Measurements from ENCODE around the gene KLC1. TPM values are rescaled to one million over a fixed set of nuclear protein-coding genes. Genes with fewer than 3 reads are reported as not detected.

The KLC1 gene
- total RNA-seq, 1 experiment from 2014 or later: 121 TPM

- no TSS peak for BruUV-seq (replicated peaks)
- ChIA-PET POLR2A (no interaction called here), CTCF (no interaction called here), RAD21 (ENCODE audit: low non-redundant PET in 1 of 2, low total read pairs in 2 of 2, uncharacterized antibody in 2 of 2, unreplicated experiment in 2 of 2) (no interaction called here)
- no peaks in the 10 kb centered on the region for H3K27me3 ChIP-seq (ENCODE audit: insufficient read depth, low read length)
- no peak overlapping the region for H3K4me2 ChIP-seq (ENCODE audit: low read length)
- no peak overlapping the region for H3K27ac ChIP-seq (ENCODE audit: low read depth, low read length)
- intact Hi-C loops (cut with micrococcal nuclease): no loop called here
- H3K79me2 ChIP-seq (ENCODE audit: insufficient read depth, low read length): peaks cover 7% of the 10 kb centered on the region; the same call in 1 of the 2 replicates
- H3K9me2 ChIP-seq (ENCODE audit: insufficient read depth): no peaks in the 10 kb centered on the region
- ATAC-seq (no peak), DNase-seq (ENCODE audit: low read depth, low spot score) (no peak)
- no peaks in the 10 kb centered on the region for H4K20me1 ChIP-seq (ENCODE audit: insufficient read depth)
- H3K4me1 ChIP-seq (ENCODE audit: control insufficient read depth in 1 of 2, insufficient read depth in 2 of 2, low read length in 2 of 2): no peaks in the 10 kb centered on the region
- H3K36me3 ChIP-seq (ENCODE audit: control insufficient read depth in 1 of 2, insufficient read depth in 2 of 2, low read length in 2 of 2): peaks cover 4 to 7% of the 10 kb centered on the region in 2 experiments; a peak in 3 of 4 replicates
- H3K9me3 ChIP-seq (ENCODE audit: control insufficient read depth in 1 of 2, insufficient read depth in 1 of 2, low read depth in 1 of 2, low read length in 2 of 2): no peaks in the 10 kb centered on the region
- no peak overlapping the region for H3K4me3 ChIP-seq (replicated peaks in 1 of 2; ENCODE audit: low read depth in 1 of 2, low read length in 2 of 2)
- TF ChIP-seq POLR2A (IDR thresholded peaks at IDR 0.05; ENCODE audit: borderline replicate concordance, extremely low read depth, insufficient read depth, insufficient read length): no peak
- TF ChIP-seq SP1 (IDR thresholded peaks at IDR 0.05; ENCODE audit: low read depth): no peak
- TF ChIP-seq TCF7L2 (IDR thresholded peaks at IDR 0.05; ENCODE audit: borderline replicate concordance, extremely low read depth, insufficient read depth, insufficient read length): no peak
- TF ChIP-seq YY1 (IDR thresholded peaks at IDR 0.05; ENCODE audit: extremely low read depth, insufficient replicate concordance, low read depth, low read length): no peak
- no peak for TF ChIP-seq EZH2 (IDR thresholded peaks at IDR 0.05)
- no peak for TF ChIP-seq CTCF (IDR thresholded peaks at IDR 0.05 in 2 of 3, conservative IDR thresholded peaks at IDR 0.05 in 1 of 3; ENCODE audit: borderline replicate concordance in 1 of 3, insufficient read depth in 1 of 3, low read depth in 2 of 3, low read length in 2 of 3)
- H3K9ac ChIP-seq (ENCODE audit: low read length): no peak overlapping the region
- no peak overlapping the region for H2AFZ ChIP-seq (ENCODE audit: low read depth, low read length, poor library complexity, severe bottlenecking)
Measured at GRCh38 chr14:103696466-103697071, 67.6 kb downstream of the KLC1 start.

DNA sequence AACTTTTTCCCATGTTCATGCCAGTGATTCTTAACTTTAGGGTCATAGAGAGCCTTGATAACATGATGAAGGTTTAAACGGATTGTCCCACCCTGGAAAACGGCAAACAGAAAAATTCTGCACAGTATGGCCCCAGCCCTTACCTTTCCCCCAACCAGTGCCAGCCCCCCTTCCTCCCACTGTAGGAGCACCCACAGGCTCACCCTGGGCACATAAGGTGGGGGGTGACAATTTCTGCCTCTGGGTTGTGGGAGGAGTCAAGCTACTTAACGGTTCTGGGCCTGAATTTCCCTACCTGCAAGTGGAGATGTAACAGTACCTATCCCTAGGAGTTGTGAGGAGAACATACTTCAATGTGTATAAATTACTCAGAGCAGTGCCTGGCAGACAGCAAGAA is 68.2 kb downstream of the KLC1 start:
- CTCF ChIA-PET: no interaction called here
- TF ChIP-seq SP1 (IDR thresholded peaks at IDR 0.05; ENCODE audit: low read depth): no peak
- no peak for TF ChIP-seq CEBPB (IDR thresholded peaks at IDR 0.05; ENCODE audit: low read depth)
- TF ChIP-seq, protein P1, sequence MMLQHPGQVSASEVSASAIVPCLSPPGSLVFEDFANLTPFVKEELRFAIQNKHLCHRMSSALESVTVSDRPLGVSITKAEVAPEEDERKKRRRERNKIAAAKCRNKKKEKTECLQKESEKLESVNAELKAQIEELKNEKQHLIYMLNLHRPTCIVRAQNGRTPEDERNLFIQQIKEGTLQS (IDR thresholded peaks at IDR 0.05): no peak
- TF ChIP-seq JUND (IDR thresholded peaks at IDR 0.05): no peak
- TF ChIP-seq CTCF (IDR thresholded peaks at IDR 0.05 in 2 of 3, conservative IDR thresholded peaks at IDR 0.05 in 1 of 3; ENCODE audit: borderline replicate concordance in 1 of 3, insufficient read depth in 1 of 3, low read depth in 2 of 3, low read length in 2 of 3): no peak
- TF ChIP-seq ZNF274 (IDR thresholded peaks at IDR 0.05; ENCODE audit: low read depth, low read length): no peak
- TF ChIP-seq ZFX (IDR thresholded peaks at IDR 0.05): no peak
- TF ChIP-seq MAX (IDR thresholded peaks at IDR 0.05): no peak
- no peak for TF ChIP-seq RAD21 (IDR thresholded peaks at IDR 0.05; ENCODE audit: low read depth)
- TF ChIP-seq POLR2A (IDR thresholded peaks at IDR 0.05; ENCODE audit: borderline replicate concordance, extremely low read depth, insufficient read depth, insufficient read length): no peak
- no peak for TF ChIP-seq EZH2 (IDR thresholded peaks at IDR 0.05)

More for the DNA sequence above, 68.2 kb downstream of the KLC1 start:
- ChIA-PET RAD21 (ENCODE audit: low non-redundant PET in 1 of 2, low total read pairs in 2 of 2, uncharacterized antibody in 2 of 2, unreplicated experiment in 2 of 2) (no interaction called here), POLR2A (no interaction called here)
- no peaks in the 10 kb centered on the region for H3K9me2 ChIP-seq (ENCODE audit: insufficient read depth)
- BruUV-seq (replicated peaks): no TSS peak
- no peak overlapping the region for H3K4me3 ChIP-seq (replicated peaks in 1 of 2; ENCODE audit: low read depth in 1 of 2, low read length in 2 of 2)
- H3K27ac ChIP-seq (ENCODE audit: low read depth, low read length): no peak overlapping the region
- peak; percentile 18 for ATAC-seq
- H3K27me3 ChIP-seq (ENCODE audit: insufficient read depth, low read length): no peaks in the 10 kb centered on the region
- no peaks in the 10 kb centered on the region for H3K9me3 ChIP-seq (ENCODE audit: control insufficient read depth in 1 of 2, insufficient read depth in 1 of 2, low read depth in 1 of 2, low read length in 2 of 2)
- no peak overlapping the region for H2AFZ ChIP-seq (ENCODE audit: low read depth, low read length, poor library complexity, severe bottlenecking)
- DNase-seq (ENCODE audit: low read depth, low spot score): no peak
- no peak overlapping the region for H3K9ac ChIP-seq (ENCODE audit: low read length)
- H3K4me2 ChIP-seq (ENCODE audit: low read length): no peak overlapping the region
- intact Hi-C loops (cut with micrococcal nuclease): no loop called here
- no peaks in the 10 kb centered on the region for H4K20me1 ChIP-seq (ENCODE audit: insufficient read depth)
- H3K36me3 ChIP-seq (ENCODE audit: control insufficient read depth in 1 of 2, insufficient read depth in 2 of 2, low read length in 2 of 2): peaks cover 4 to 7% of the 10 kb centered on the region in 2 experiments; a peak in 3 of 4 replicates
- H3K4me1 ChIP-seq (ENCODE audit: control insufficient read depth in 1 of 2, insufficient read depth in 2 of 2, low read length in 2 of 2): no peaks in the 10 kb centered on the region
- peaks cover 7% of the 10 kb centered on the region; the same call in 1 of the 2 replicates for H3K79me2 ChIP-seq (ENCODE audit: insufficient read depth, low read length)

Measured in HCT116 (cell line).